SK-N-SH (cell line): ENCODE measurements around the gene PKNOX2. TPM values are rescaled to one million over a fixed set of nuclear protein-coding genes. Genes with fewer than 3 reads are reported as not detected.

ENCODE experiments used
- CTCF ChIA-PET: fragments of 300-600, 350-600 bp; formaldehyde crosslinking; extraction: SDS; loops from one replicate; lab custom pipeline; 2021; lab: Yijun Ruan, JAX
- POLR2A ChIA-PET: fragments of 350-600 bp; sonication (Branson Sonifier 250); formaldehyde crosslinking; extraction: SDS; loops from one replicate; lab custom pipeline; 2020; ENCODE audit warnings: antibody characterized with exemption, inconsistent platforms; lab: Yijun Ruan, JAX
- DNase-seq: peaks from one replicate; pipeline ENCODE4 v3.0.0; 2012
- H2AFZ ChIP-seq: fragments of 200-600 bp; sonication (generic); 2 replicates; pipeline ENCODE4 v1.8.1; 2016; ENCODE audit warnings: antibody characterized with exemption, mild to moderate bottlenecking, low read depth
- H3F3A ChIP-seq: fragments of 200-600 bp; sonication (generic); replicated peaks from 2 replicates; pipeline ENCODE3; 2016; ENCODE audit warnings: antibody characterized with exemption, mild to moderate bottlenecking; ENCODE audit not compliant: insufficient read depth
- H3K27ac ChIP-seq, 2 experiments: fragments of 200-500 bp in 1 of 2; fragments of 200-600 bp in 1 of 2; sonication (Bioruptor generic) in 1 of 2; sonication (generic), shearing (Covaris generic) in 1 of 2; 2 replicates each; pipeline versions ENCODE4 v1.5.1 to v1.6.1; 2014 to 2016; ENCODE audit warnings: low read depth in 2 of 2, inconsistent platforms in 1 of 2, low read length in 1 of 2, mild to moderate bottlenecking in 1 of 2, mixed read lengths in 1 of 2
- H3K27me3 ChIP-seq: fragments of 200-600 bp; sonication (generic), shearing (Covaris generic); 2 replicates; pipeline ENCODE4 v1.6.1; 2016; ENCODE audit warnings: mixed run types; ENCODE audit not compliant: insufficient read depth
- H3K36me3 ChIP-seq, 2 experiments: fragments of 200-500 bp in 1 of 2; fragments of 200-600 bp in 1 of 2; sonication (Bioruptor generic) in 1 of 2; sonication (generic) in 1 of 2; replicated peaks in 1 of 2; 2 replicates each; pipeline versions ENCODE3 to v1.5.1; 2014 to 2016; ENCODE audit warnings: low read length in 1 of 2, mild to moderate bottlenecking in 1 of 2; ENCODE audit not compliant: insufficient read depth in 2 of 2, control insufficient read depth in 1 of 2
- H3K4me1 ChIP-seq, 2 experiments: fragments of 200-500 bp in 1 of 2; fragments of 200-600 bp in 1 of 2; sonication (Bioruptor generic) in 1 of 2; sonication (generic), shearing (Covaris generic) in 1 of 2; 2 replicates each; pipeline versions ENCODE4 v1.5.1 to v1.6.1; 2014 to 2016; ENCODE audit warnings: low read depth in 1 of 2, low read length in 1 of 2, mixed run types in 1 of 2; ENCODE audit not compliant: insufficient read depth in 2 of 2, control insufficient read depth in 1 of 2
- H3K4me2 ChIP-seq: fragments of 200-600 bp; sonication (generic), shearing (Covaris generic); 2 replicates; pipeline ENCODE4 v1.6.1; 2017; ENCODE audit warnings: mixed run types
- H3K4me3 ChIP-seq, 2 experiments: fragments of 200-500 bp in 1 of 2; fragments of 200-600 bp in 1 of 2; sonication (Bioruptor generic) in 1 of 2; sonication (generic), shearing (Covaris generic) in 1 of 2; 2 replicates each; pipeline versions ENCODE4 v1.5.1 to v1.8.1; 2014 to 2016; ENCODE audit warnings: low read depth in 2 of 2, inconsistent platforms in 1 of 2, low read length in 1 of 2, mild to moderate bottlenecking in 1 of 2, mixed read lengths in 1 of 2, moderate library complexity in 1 of 2
- H3K79me2 ChIP-seq: fragments of 200-600 bp; sonication (generic); 2 replicates; pipeline ENCODE4 v1.8.1; 2017; ENCODE audit warnings: mild to moderate bottlenecking; ENCODE audit not compliant: insufficient read depth
- H3K9ac ChIP-seq: fragments of 200-600 bp; sonication (generic); 2 replicates; pipeline ENCODE4 v1.6.1; 2017; ENCODE audit warnings: mixed run types
- H3K9me2 ChIP-seq: fragments of 200-600 bp; sonication (generic); 2 replicates; pipeline ENCODE4 v1.6.1; 2017; ENCODE audit warnings: mixed run types
- H3K9me3 ChIP-seq: fragments of 200-600 bp; sonication (generic); 2 replicates; pipeline ENCODE4 v1.6.1; 2017; ENCODE audit warnings: mixed run types, mild to moderate bottlenecking, moderate library complexity
- H4K20me1 ChIP-seq: fragments of 200-600 bp; sonication (generic); 2 replicates; pipeline ENCODE4 v1.6.1; 2017; ENCODE audit warnings: mild to moderate bottlenecking, mixed run types; ENCODE audit not compliant: insufficient read depth
- CHD2 ChIP-seq: fragments of 150-350 bp; IDR thresholded peaks from 2 replicates; pipeline ENCODE4 v1.6.1; 2018; ENCODE audit warnings: low read length; ENCODE audit not compliant: partially characterized antibody
- CTCF ChIP-seq: fragments of 200-600 bp; sonication (generic); IDR thresholded peaks from 2 replicates; pipeline ENCODE4 v1.6.1; 2017; ENCODE audit warnings: antibody characterized with exemption, mild to moderate bottlenecking, moderate library complexity
- ELF1 ChIP-seq: IDR thresholded peaks from 2 replicates; pipeline ENCODE4 v1.4.0; 2012
- GATA2 ChIP-seq: sonication (generic); formaldehyde crosslinking; IDR thresholded peaks from 2 replicates; pipeline ENCODE4 v1.5.0; 2020; ENCODE audit warnings: mild to moderate bottlenecking, missing genetic modification reagents
- IRF3 ChIP-seq: fragments of 150-350 bp; IDR thresholded peaks from 2 replicates; pipeline ENCODE4 v1.6.1; 2016; ENCODE audit warnings: mild to moderate bottlenecking, low read depth, low read length
- MXI1 ChIP-seq: IDR thresholded peaks from 2 replicates; pipeline ENCODE4 v1.6.1; 2012; ENCODE audit warnings: mild to moderate bottlenecking, low read depth, low read length, improper control_type of control experiment
- NFIC ChIP-seq: IDR thresholded peaks from 2 replicates; pipeline ENCODE4 v1.4.0; 2012; ENCODE audit warnings: borderline replicate concordance
- RCOR1 ChIP-seq: fragments of 150-350 bp; IDR thresholded peaks from 2 replicates; pipeline ENCODE4 v1.6.1; 2017; ENCODE audit warnings: antibody characterized with exemption, low read length
- TAF1 ChIP-seq: IDR thresholded peaks from 2 replicates; pipeline ENCODE4 v1.6.1; 2012; ENCODE audit warnings: low read depth, mild to moderate bottlenecking, low read length, moderate library complexity, borderline replicate concordance
- TCF12 ChIP-seq: IDR thresholded peaks from 2 replicates; pipeline ENCODE4 v1.4.0; 2012
- USF1 ChIP-seq: IDR thresholded peaks from 2 replicates; pipeline ENCODE4 v1.4.0; 2012; ENCODE audit warnings: low read depth, borderline replicate concordance
- WGBS: methylation state at CpG from one replicate; pipeline ENCODE4 v1.1.6; 2017; ENCODE audit warnings: low lambda C conversion rate; 5-methylcytosine and 5-hydroxymethylcytosine counted together
- polyA plus RNA-seq, 3 experiments: library from polyadenylated mRNA; depleted of rRNA; stranded (reverse); fragments of >200 nt; gene quantifications; 2 replicates each; pipeline ENCODE4 v1.2.3, GENCODE V29; 2012

Gene PKNOX2
- polyA plus RNA-seq, 1 of the 3 experiments (the other 2 are of a cell fraction) = 0.02 TPM

- TF ChIP-seq TAF1 (no peak), TCF12 (no peak), CTCF (no peak), RCOR1 (no peak), USF1 (no peak), CHD2 (no peak), IRF3 (no peak), MXI1 (no peak), ELF1 (no peak)
- ChIA-PET POLR2A (no interaction called here), CTCF (no interaction called here)
- 63% methylated on average over 2 of the region's 4 CpGs for WGBS
- no peaks in the 10 kb centered on the region for H4K20me1 ChIP-seq
- H3K9me2 ChIP-seq = no peaks in the 10 kb centered on the region
- no peaks in the 10 kb centered on the region for H3F3A ChIP-seq
- H3K4me1 ChIP-seq = no peaks in the 10 kb centered on the region
- no peak overlapping the region for H2AFZ ChIP-seq
- no peak overlapping the region for H3K9ac ChIP-seq
- H3K27ac ChIP-seq = no peak overlapping the region
- H3K4me2 ChIP-seq = no peak overlapping the region
- H3K36me3 ChIP-seq = no peaks in the 10 kb centered on the region
- no peaks in the 10 kb centered on the region for H3K9me3 ChIP-seq
- no peak overlapping the region for H3K4me3 ChIP-seq
- no peak for DNase-seq
- no peaks in the 10 kb centered on the region for H3K27me3 ChIP-seq
- no peaks in the 10 kb centered on the region for H3K79me2 ChIP-seq
These were observed 47.4 kb downstream of the PKNOX2 start for GRCh38 chr11:125211948-125212340.

GRCh38 chr11:125214601-125215565, 50.3 kb downstream of the PKNOX2 start:
- H3F3A ChIP-seq = no peaks in the 10 kb centered on the region
- TF ChIP-seq CHD2 = no peak
- TF ChIP-seq RCOR1 = no peak
- TF ChIP-seq MXI1 = no peak
- no peak for TF ChIP-seq GATA2 (CRISPR knock-in tag)
- TF ChIP-seq NFIC = no peak
- no peak for TF ChIP-seq TAF1
- no peak overlapping the region for H3K27ac ChIP-seq
- no peaks in the 10 kb centered on the region for H3K36me3 ChIP-seq
- no peak overlapping the region for H3K4me3 ChIP-seq
- H3K4me2 ChIP-seq = no peak overlapping the region
- no peaks in the 10 kb centered on the region for H3K9me3 ChIP-seq
- POLR2A ChIA-PET = no interaction called here
- WGBS = 54% methylated on average over 16 of the region's 18 CpGs
- H4K20me1 ChIP-seq = no peaks in the 10 kb centered on the region
- H3K9me2 ChIP-seq = no peaks in the 10 kb centered on the region
- H3K79me2 ChIP-seq = no peaks in the 10 kb centered on the region
- no peak overlapping the region for H3K9ac ChIP-seq
- no peaks in the 10 kb centered on the region for H3K4me1 ChIP-seq
- H3K27me3 ChIP-seq = no peaks in the 10 kb centered on the region
- DNase-seq = no peak
- no peak overlapping the region for H2AFZ ChIP-seq
- CTCF ChIA-PET = no interaction called here
